IMR-90 (cell line): ENCODE measurements around the gene PPP1R8. TPM values are rescaled to one million over a fixed set of nuclear protein-coding genes. Genes with fewer than 3 reads are reported as not detected.

Source experiments
- ATAC-seq: fragments of 200-7000 bp; cut with Tn5 transposase; 2 replicates; pipeline ENCODE4 v1.9.1; 2020; ENCODE audit warnings: low read depth, mild to moderate bottlenecking, moderate library complexity
- BruUV-seq: library from RNA; stranded (reverse); fragments of 400-500 nt; replicated peaks from 2 replicates; lab custom pipeline; 2021; lab: Mats Ljungman, UMichigan
- CTCF ChIA-PET: fragments of 300-600 bp; formaldehyde crosslinking; extraction: SDS; loops from one replicate; lab custom pipeline; 2021; ENCODE audit warnings: antibody characterized with exemption; lab: Yijun Ruan, JAX
- POLR2A ChIA-PET: fragments of 300-600 bp; sonication (Branson Sonifier 250); formaldehyde crosslinking; loops from one replicate; lab custom pipeline; 2022; ENCODE audit warnings: antibody characterized with exemption; ENCODE audit not compliant: unreplicated experiment; lab: Charles Lee
- DNase-seq: peaks from one replicate; pipeline ENCODE4 v3.0.0; 2013
- H2AFZ ChIP-seq: replicated peaks from 2 replicates; pipeline ENCODE3; 2013; ENCODE audit warnings: low read length, mild to moderate bottlenecking; ENCODE audit not compliant: poor library complexity
- H2AK5ac ChIP-seq: 2 replicates; pipeline ENCODE4 v1.6.1; 2013; ENCODE audit warnings: low read depth, low read length, inconsistent platforms
- H2AK9ac ChIP-seq: replicated peaks from 2 replicates; pipeline ENCODE3; 2013; ENCODE audit warnings: mild to moderate bottlenecking, low read depth, low read length, moderate library complexity; ENCODE audit not compliant: poor library complexity
- H2BK120ac ChIP-seq: 2 replicates; pipeline ENCODE4 v1.6.1; 2013; ENCODE audit warnings: low read depth, low read length, inconsistent platforms
- H2BK15ac ChIP-seq: 3 replicates; pipeline ENCODE4 v1.6.1; 2013; ENCODE audit warnings: low read depth, low read length, inconsistent platforms
- H2BK20ac ChIP-seq: 2 replicates; pipeline ENCODE4 v1.6.1; 2013; ENCODE audit warnings: low read depth, mild to moderate bottlenecking, inconsistent platforms, low read length, moderate library complexity
- H2BK5ac ChIP-seq: 2 replicates; pipeline ENCODE4 v1.6.1; 2013; ENCODE audit warnings: mild to moderate bottlenecking, low read depth, low read length, inconsistent platforms; ENCODE audit not compliant: poor library complexity, severe bottlenecking
- H3K14ac ChIP-seq: replicated peaks from 2 replicates; pipeline ENCODE4 v1.6.1; 2013; ENCODE audit warnings: low read depth, low read length, inconsistent platforms
- H3K18ac ChIP-seq: 2 replicates; pipeline ENCODE4 v1.6.1; 2013; ENCODE audit warnings: low read depth, low read length, control low read depth
- H3K23ac ChIP-seq: 2 replicates; pipeline ENCODE4 v1.6.1; 2013; ENCODE audit warnings: low read depth, low read length, inconsistent platforms
- H3K27ac ChIP-seq: 2 replicates; pipeline ENCODE4 v1.5.1; 2013; ENCODE audit warnings: mild to moderate bottlenecking, control low read depth, low read length; ENCODE audit not compliant: insufficient read depth
- H3K27me3 ChIP-seq: 2 replicates; pipeline ENCODE4 v1.6.1; 2013; ENCODE audit warnings: low read length; ENCODE audit not compliant: control insufficient read depth, insufficient read depth
- H3K36me3 ChIP-seq: 2 replicates; pipeline ENCODE4 v1.6.1; 2013; ENCODE audit warnings: low read length, mixed read lengths; ENCODE audit not compliant: control insufficient read depth, insufficient read depth
- H3K4ac ChIP-seq: 2 replicates; pipeline ENCODE4 v1.6.1; 2013; ENCODE audit warnings: low read depth, low read length, inconsistent platforms
- H3K4me1 ChIP-seq: 2 replicates; pipeline ENCODE4 v1.6.1; 2013; ENCODE audit warnings: low read length, mixed read lengths; ENCODE audit not compliant: control insufficient read depth, insufficient read depth
- H3K4me2 ChIP-seq: 2 replicates; pipeline ENCODE4 v1.6.1; 2013; ENCODE audit warnings: low read depth, mild to moderate bottlenecking, control low read depth, low read length, moderate library complexity
- H3K4me3 ChIP-seq: 2 replicates; pipeline ENCODE4 v1.5.1; 2013; ENCODE audit warnings: low read depth, mild to moderate bottlenecking, control low read depth, low read length, moderate library complexity; ENCODE audit not compliant: insufficient read depth
- H3K56ac ChIP-seq: 2 replicates; pipeline ENCODE4 v1.6.1; 2013; ENCODE audit warnings: low read length, inconsistent platforms; ENCODE audit not compliant: insufficient read depth; ENCODE audit errors: extremely low read depth
- H3K79me1 ChIP-seq, 2 experiments: 2 replicates each; pipeline ENCODE4 v1.6.1; 2013; ENCODE audit warnings: low read length in 2 of 2, inconsistent platforms in 1 of 2, low read depth in 1 of 2
- H3K9ac ChIP-seq: 2 replicates; pipeline ENCODE4 v1.6.1; 2013; ENCODE audit warnings: low read depth, low read length, control low read depth
- H3K9me1 ChIP-seq: 2 replicates; pipeline ENCODE4 v1.6.1; 2013; ENCODE audit warnings: low read length, inconsistent platforms; ENCODE audit not compliant: insufficient read depth
- H3K9me3 ChIP-seq: 2 replicates; pipeline ENCODE4 v1.6.1; 2013; ENCODE audit warnings: low read length; ENCODE audit not compliant: control insufficient read depth, insufficient read depth
- H4K20me1 ChIP-seq: 2 replicates; pipeline ENCODE4 v1.6.1; 2013; ENCODE audit warnings: low read length, inconsistent platforms; ENCODE audit not compliant: insufficient read depth
- H4K5ac ChIP-seq: 2 replicates; pipeline ENCODE4 v1.6.1; 2013; ENCODE audit warnings: mild to moderate bottlenecking, low read depth, low read length, control low read depth
- H4K8ac ChIP-seq, 2 experiments: 2 replicates each; pipeline ENCODE4 v1.6.1; 2013; ENCODE audit warnings: low read depth in 2 of 2, low read length in 2 of 2, control low read depth in 1 of 2, inconsistent platforms in 1 of 2
- H4K91ac ChIP-seq: 2 replicates; pipeline ENCODE4 v1.6.1; 2013; ENCODE audit warnings: low read depth, low read length, inconsistent platforms; ENCODE audit not compliant: insufficient read depth
- ELK1 ChIP-seq: fragments of 150-350 bp; IDR thresholded peaks from 2 replicates; pipeline ENCODE4 v1.6.1; 2016; ENCODE audit warnings: low read depth, mild to moderate bottlenecking, low read length, moderate library complexity, borderline replicate concordance
- MAZ ChIP-seq: IDR thresholded peaks from 2 replicates; pipeline ENCODE4 v1.6.1; 2012; ENCODE audit warnings: low read depth, mild to moderate bottlenecking, low read length, improper control_type of control experiment, moderate library complexity, borderline replicate concordance
- NFE2L2 ChIP-seq: fragments of 150-350 bp; IDR thresholded peaks from 2 replicates; pipeline ENCODE4 v1.6.1; 2016; ENCODE audit warnings: low read depth, mild to moderate bottlenecking, low read length
- POLR2A ChIP-seq: IDR thresholded peaks from 2 replicates; pipeline ENCODE4 v1.6.1; 2012; ENCODE audit warnings: mild to moderate bottlenecking, low read depth, low read length
- WGBS, 2 experiments: methylation state at CpG; one replicate each; pipeline versions ENCODE4 v1.1.5 to v1.1.7; 2013; ENCODE audit warnings: missing lambda C conversion rate in 2 of 2; ENCODE audit not compliant: insufficient read length in 1 of 2; ENCODE audit errors: extremely low coverage in 2 of 2; 5-methylcytosine and 5-hydroxymethylcytosine counted together
- dilution Hi-C: fragments of 300-500 bp; cut with HindIII; formaldehyde crosslinking; loops from one replicate; pipeline ENCODE4 v1.14.3; 2018; ENCODE audit warnings: low sequenced_read_pairs; ENCODE audit not compliant: unreplicated experiment
- in situ Hi-C: fragments of 300-500 bp; cut with MboI; formaldehyde crosslinking; loops from 3 replicates; pipeline ENCODE4 v1.14.3; 2019; ENCODE audit warnings: low sequenced_read_pairs, inconsistent platforms, mixed read lengths
- intact Hi-C: fragments of 100-400 bp; cut with micrococcal nuclease; formaldehyde crosslinking; loops from 2 replicates; pipeline ENCODE4 v1.10.0; 2022
- polyA plus RNA-seq, 3 experiments: library from polyadenylated mRNA; depleted of rRNA; stranded (reverse); fragments of >200 nt; gene quantifications; 2 replicates each; pipeline ENCODE4 v1.2.3, GENCODE V29; 2012; ENCODE audit warnings: low replicate concordance in 1 of 3
- total RNA-seq: library from RNA; depleted of rRNA; stranded (reverse); fragments of >200 nt; gene quantifications from 2 replicates; pipeline ENCODE4 v1.2.3, GENCODE V29; 2012

Gene PPP1R8
- total and polyA plus RNA-seq, 2 of the 4 experiments (the other 2 are of a cell fraction) = 53.8 to 80.1 TPM

GRCh38 chr1:27878787-27879335 is 48.3 kb downstream of the PPP1R8 start:
- DNase-seq (no peak), ATAC-seq (no peak)
- H2BK5ac ChIP-seq = no peak overlapping the region
- H2BK15ac ChIP-seq = no peak overlapping the region
- H3K18ac ChIP-seq = no peak overlapping the region
- 64% methylated on average over 3 of the region's 8 CpGs; no CpG with 5 or more reads in 1 of the 2 experiments for WGBS, 2 experiments
- no peak overlapping the region for H2BK20ac ChIP-seq
- no peak overlapping the region for H3K14ac ChIP-seq
- CTCF ChIA-PET = no interaction called here
- peaks cover 3% of the 10 kb centered on the region for H4K20me1 ChIP-seq
- intact Hi-C loops (no loop called here), in situ Hi-C loops (no loop called here), dilution Hi-C loops (no loop called here)
- no peak overlapping the region for H3K4me2 ChIP-seq
- H3K4ac ChIP-seq = no peak overlapping the region
- H4K91ac ChIP-seq = no peak overlapping the region
- H3K9me3 ChIP-seq = no peaks in the 10 kb centered on the region
- no peak overlapping the region for H3K4me3 ChIP-seq
- H4K5ac ChIP-seq = no peak overlapping the region
- POLR2A ChIA-PET = no interaction called here
- H3K27ac ChIP-seq = no peak overlapping the region
- no peak overlapping the region for H3K23ac ChIP-seq
- H2BK120ac ChIP-seq = no peak overlapping the region
- H3K9ac ChIP-seq = no peak overlapping the region
- TF ChIP-seq NFE2L2 = no peak
- TF ChIP-seq ELK1 = no peak
- no peak for TF ChIP-seq MAZ
- no peak for TF ChIP-seq POLR2A
- no peak overlapping the region for H2AK9ac ChIP-seq
- H2AK5ac ChIP-seq = no peak overlapping the region
- H3K4me1 ChIP-seq = peaks cover 3% of the 10 kb centered on the region; the same call in 1 of the 2 replicates
- H3K36me3 ChIP-seq = peaks cover 7% of the 10 kb centered on the region
- no peaks in the 10 kb centered on the region; a peak in 1 of 4 replicates for H3K79me1 ChIP-seq
- no peak overlapping the region for H3K56ac ChIP-seq
- H3K27me3 ChIP-seq = no peaks in the 10 kb centered on the region
- peaks cover 14% of the 10 kb centered on the region for H3K9me1 ChIP-seq
- no TSS peak for BruUV-seq
- no peak overlapping the region for H2AFZ ChIP-seq
- no peak overlapping the region for H4K8ac ChIP-seq
